ENCODE data around the gene GPR65. TPM values are rescaled to one million over a fixed set of nuclear protein-coding genes. Genes with fewer than 3 reads are reported as not detected.
A peak's percentile ranks its signal among the peaks of the same experiment; 100 is the strongest.

GPR65 gene
- 0.50 TPM for polyA plus RNA-seq (ENCODE audit: insufficient read length)
- long read RNA-seq, donor 1, result 0 reads
- long read RNA-seq, donor 2, result 0 reads
- long read RNA-seq, donor 3, result 0 reads
- long read RNA-seq, donor 4, result 0 reads
- long read RNA-seq, donor 5, result 0 reads
- long read RNA-seq, donor 6, result 0 reads
- long read RNA-seq, donor 7, result 0 reads
- long read RNA-seq, donor 8, result 0 reads

DNA sequence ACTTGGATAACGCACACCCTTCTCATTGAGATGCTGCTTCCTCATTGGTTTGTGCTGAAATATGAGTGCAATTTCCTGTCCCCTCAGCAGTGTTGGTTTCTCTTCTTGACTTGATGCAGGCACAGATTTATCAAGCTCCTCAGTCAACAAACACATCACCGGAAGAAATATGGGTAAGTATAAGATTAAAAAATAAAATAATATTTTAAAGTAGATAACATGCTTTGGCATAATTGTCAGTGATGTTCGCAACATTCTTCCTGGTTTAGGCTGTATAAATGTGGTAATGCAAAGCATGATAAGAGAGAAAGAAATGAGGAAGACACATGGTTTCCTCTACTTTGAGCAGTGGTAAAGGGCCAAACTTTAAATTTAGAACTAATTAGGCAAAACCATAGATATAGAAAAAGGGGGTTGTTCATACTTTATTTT, at the start of gene GPR65:
Gene GPR65, plus strand, starts transcription at position 86 of the 432 bp plus-strand sequence. CDS start 5,713 bp downstream, outside the sequence.
- DNase-seq, result no peak

DNA sequence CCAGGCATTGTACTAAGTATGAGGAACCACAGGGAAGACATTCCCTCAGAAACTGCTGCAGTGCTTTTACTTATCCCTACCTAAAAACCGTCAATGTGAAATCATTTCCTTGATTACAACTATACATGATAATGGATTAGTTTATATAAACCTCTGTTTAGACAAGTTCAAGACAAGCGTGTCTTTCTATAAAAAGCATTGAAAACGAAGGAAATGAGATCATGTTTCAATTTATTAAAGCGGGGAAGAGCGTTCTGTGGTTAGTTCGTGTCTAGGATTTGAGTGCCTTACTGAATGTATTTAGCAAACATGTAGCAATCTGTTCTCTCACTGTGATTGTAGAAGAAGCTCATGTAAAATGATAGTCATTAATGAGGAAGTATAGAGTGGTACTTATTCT, 49.4 kb upstream of the GPR65 start:
- no peak for DNase-seq

GRCh38 chr14:87960013-87960787, 44.7 kb upstream of the GPR65 start:
- no peak for DNase-seq

- no peak for DNase-seq
Measured at GRCh38 chr14:87961246-87961645, 43.7 kb upstream of the GPR65 start.

GRCh38 chr14:87966816-87967215, 38.1 kb upstream of the GPR65 start:
- DNase-seq, result no peak

DNA sequence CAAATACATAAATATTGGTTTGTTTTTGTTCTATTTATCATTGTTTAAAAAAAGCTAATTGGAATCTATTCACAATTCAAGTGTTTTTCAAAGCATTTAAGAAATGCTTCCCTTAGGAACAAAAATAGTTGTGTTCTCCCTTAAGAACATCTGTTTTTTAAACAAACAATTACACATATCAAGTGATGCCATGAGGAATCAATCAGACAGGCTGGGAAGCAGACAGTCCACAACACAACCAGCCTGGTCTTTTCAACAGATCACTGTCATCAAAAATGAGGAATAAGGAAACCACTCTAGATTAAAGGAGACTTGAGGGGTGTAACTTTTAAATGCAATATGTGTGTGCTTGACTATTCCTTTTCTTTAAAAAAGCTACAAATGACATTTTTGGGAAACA, 37.4 kb upstream of the GPR65 start:
- DNase-seq, result no peak

DNA sequence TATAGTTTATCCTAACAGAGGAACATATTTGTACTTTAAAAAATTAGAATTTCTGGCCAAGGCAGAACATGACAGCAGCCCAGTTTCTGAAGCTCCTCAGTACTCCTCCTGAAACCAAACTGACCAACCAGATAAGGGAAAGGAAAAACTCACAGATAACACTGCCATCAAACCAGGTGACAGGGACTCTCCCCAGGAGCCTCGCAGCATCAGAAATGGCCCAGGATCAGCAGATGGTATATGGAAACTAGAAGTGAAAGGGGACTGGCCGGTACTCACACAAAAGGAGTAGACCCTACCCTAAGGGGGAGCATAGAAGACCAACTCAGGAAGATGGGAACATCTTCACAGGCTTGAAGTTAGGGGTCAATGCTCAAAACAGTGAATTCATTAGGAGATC, 33.9 kb upstream of the GPR65 start:
- no peak for DNase-seq

GRCh38 chr14:87975636-87976035, 29.3 kb upstream of the GPR65 start:
- no peak for DNase-seq

GRCh38 chr14:87979689-87980088, 25.2 kb upstream of the GPR65 start:
- no peak for DNase-seq

DNA sequence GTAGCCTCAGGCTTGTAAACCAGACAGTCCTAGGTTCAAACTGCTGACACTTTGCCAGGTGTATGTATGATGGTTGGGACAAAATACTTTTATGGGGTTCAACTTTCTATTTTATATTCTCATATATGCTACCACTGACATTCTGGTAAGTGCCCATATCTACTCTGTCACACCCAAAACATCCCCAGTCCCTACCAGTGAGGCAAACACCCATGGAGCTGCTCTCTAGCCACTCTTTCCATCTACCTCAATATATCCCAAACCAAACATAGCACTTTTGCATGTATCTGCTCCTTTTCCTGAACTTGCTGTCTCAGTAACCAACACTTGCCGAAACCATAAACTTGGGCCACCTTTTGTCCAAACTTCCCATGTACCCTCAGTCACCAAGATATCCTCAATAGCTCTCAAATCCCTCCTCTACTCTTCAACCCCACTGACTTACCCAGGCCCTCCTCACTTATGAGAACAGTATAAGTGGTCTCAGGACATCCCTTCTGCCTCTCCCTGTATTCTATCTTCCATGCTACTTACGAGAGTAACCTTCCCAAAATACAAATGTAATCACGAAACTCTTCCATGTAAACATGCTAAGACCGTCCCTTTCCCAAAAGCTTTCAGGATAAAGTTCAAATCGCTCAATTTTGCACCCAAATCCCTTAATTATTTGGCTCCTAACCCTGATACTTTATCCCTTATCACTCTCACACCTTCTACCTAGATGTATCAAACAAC, 15.5 kb upstream of the GPR65 start:
- no peak for DNase-seq

- DNase-seq, result no peak
Measured at GRCh38 chr14:87989956-87990299, 15.0 kb upstream of the GPR65 start.

- DNase-seq, result no peak
Measured at GRCh38 chr14:87990682-87991081, 14.3 kb upstream of the GPR65 start.

DNA sequence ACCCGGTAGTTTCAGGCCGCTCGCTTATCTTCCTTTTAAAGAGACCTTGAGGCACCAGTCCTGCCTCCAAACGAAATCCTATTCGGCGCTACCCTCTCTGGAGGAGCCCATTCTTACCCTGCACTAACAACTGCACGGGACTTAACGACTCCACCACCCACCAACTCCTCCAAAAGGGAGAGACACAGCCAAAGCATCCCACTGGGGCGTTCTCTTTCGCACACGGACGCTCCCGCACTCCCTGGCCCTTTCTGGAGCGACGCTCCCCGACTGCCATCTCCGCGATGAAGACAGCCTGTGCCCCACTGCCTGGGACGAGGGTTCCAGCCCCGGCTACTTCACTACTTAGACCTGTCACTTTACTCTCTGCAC, 12.6 kb upstream of the GPR65 start:
- no peak for DNase-seq

DNA sequence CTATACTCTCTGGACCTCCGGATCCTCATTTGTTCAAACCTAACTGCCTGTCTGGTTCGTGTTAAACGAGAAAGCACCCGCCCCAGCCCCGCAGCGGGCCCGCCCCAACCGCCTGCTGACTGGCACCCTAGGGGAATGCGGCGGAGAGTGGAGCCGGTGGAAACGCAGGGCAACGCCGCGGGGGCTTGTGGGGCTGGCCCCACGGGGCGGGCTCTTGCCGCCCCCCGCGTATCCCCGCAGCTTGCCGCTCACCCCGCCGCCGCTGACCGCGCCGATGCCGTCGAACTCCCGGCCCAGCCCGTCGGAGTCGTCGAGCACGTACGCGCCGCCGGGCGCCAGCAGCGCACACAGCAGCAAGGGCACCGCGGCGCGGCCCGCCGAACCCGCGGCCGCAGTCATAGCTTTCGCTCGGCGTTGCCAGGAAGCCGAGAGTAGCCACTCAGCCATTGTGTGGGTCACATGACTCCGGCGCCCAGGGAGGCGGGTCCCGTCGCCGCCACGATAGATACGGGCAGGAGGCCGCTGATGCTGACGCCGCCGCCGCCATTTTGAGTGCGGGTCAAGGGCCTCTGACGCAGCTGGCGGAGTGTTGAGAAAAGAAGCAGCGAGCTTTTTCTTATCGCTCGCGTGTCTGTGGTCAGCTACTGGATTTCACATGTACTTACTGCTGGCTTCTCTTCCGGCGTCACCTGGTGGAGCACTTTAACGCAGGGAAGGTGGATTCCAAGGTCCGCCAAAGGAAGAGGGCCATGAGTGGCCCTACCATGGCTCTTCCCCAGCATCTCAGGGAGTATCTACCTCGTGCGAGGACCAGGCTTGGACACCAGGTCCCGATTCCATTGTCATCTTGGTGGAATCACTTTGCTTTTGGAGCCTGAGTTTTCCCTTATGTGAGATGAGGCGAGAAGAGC, 12.0 kb upstream of the GPR65 start, which contains the start of gene GALC:
Gene GALC, minus strand, starts transcription at position 465 of the 911 bp plus-strand sequence. Its CDS starts 18 bp downstream, at position 447.
- peak; percentile 90 for DNase-seq

- DNase-seq, result no peak
Measured at GRCh38 chr14:87994974-87995373, 10.0 kb upstream of the GPR65 start.

DNA sequence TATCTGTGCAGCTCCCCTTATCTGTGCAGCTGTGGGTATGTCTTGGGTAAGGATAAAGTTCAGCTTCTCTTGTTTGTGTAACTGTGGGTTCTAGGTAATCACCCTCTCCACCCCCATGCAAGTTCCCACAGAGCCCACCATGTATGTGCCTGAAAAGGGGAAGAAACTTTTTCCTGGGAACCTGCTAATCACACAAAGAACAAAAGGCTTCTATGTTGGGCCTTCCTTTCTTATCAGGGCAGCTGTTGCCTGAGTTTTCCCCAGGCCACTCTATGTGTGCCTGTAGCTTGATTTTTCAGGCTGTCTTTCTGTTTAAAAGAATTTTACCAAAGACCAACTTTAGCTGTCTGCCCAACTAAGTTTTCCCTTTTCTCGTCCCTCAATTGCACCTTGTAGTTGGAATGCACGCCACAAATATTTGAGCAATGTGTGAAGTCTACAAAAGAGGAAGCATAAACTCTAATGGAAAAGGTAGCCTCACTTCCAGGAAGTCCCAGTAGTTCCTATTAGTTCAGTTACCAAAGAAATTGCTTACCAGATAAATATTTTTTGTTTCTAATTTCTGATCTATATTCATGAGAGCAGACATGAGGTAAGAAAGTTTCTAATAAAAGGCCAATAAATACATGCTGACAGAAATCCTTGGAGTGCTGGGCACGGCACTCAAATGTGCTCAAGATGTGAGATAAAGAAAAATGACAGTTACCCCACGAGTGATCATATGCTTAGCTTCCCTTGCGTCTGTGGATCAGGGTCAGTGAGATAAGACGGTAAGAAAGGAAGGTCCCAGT, 9.2 kb upstream of the GPR65 start:
- DNase-seq, result no peak

DNA sequence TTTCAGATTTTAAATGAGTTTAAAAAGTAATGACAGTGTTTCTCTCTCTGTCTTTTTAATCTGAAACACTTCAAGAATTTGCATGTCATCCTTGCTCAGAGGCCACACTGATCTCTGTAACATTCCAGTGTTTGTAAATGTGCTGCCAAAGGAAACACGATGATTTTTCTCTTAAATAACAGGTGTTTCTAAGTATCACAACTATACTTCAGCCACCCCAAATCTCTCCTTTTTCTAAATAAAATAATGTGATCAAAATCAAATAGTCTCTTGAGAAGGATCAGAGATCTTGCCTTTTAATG, 8.7 kb upstream of the GPR65 start:
- DNase-seq, result no peak

- no peak for DNase-seq
Measured at GRCh38 chr14:87998482-87998881, 6.5 kb upstream of the GPR65 start.

DNA sequence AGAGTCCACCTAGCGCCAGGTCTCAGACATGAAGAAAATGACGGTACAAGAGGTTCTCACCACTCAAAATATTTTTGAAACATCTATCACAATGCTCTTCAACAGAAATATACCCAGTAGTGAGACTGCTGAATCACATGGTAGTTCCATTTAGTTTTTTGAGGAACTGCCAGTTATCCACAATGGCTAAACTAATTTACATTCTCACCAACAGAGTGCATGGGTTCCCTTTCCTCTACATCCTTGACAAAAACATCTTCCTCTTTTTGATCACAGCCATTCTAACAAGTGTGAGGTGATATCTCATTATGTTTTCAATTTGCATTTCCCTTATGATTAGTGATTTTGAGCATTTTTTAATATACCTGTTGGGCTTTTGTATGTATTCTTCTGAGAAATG, 5.7 kb upstream of the GPR65 start:
- no peak for DNase-seq

DNA sequence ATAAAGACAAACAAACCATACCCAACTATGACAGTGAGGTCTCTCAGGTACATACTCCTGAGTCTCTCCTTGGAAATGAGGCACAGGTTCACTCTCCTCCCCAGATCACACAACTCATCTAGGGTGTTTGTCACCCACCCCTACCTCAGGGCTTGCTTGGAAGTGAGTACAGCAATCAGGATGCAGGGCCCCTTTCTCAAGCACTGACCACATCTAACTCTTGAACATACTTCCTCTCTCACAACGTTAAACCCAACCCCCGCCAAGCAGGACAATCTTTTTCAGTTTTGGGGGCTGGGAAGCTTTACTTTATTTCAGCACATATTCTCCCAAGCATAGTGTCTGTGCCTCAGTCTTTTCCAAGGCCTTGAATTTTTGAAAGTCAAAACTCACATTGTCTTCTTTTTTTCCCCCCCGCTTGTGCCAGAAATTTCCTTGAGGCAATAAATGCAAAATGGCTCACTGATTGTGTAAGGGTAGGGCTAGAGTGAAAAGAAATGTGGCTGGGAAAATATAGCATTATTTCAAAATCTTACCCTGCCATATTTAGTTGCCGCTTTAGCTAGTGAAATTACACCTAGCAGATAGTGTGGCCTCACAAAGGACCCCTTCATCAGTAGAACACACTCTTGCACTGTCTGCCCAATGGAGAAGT, 2.4 kb upstream of the GPR65 start:
- no peak for DNase-seq

DNA sequence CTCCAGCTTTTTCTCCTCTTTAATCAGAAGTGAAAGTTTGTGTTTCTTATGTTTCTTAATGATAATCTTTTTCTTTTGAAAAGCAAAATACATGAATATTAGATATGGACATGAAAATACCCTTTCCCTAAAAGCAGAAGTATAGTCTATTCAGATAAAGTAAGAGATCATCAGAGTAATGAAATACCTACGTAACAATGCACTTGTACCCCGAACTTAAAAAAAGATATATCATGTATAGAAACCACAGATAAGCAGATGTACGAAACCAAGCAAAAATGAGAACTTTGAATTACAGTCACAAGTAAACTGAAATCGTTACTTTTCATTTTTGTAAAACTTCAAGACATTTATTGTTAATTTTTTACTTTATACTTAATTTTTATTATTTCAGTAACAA, 1.5 kb upstream of the GPR65 start:
- no peak for DNase-seq
